Activated CD4-positive, alpha-beta T cell treated with anti-CD3 and anti-CD28 coated beads, Interleukin-2, Interleukin-4, amounts not matched to agents 100 ng/mL and 50 ng/mL, durations not matched to agents 16 hours and 8 hours (primary cell): Measurements from ENCODE around the gene CLDN9.

Experiments used
- DNase-seq: peaks from one replicate; pipeline ENCODE4 v3.0.0-alpha.2; 2020; ENCODE audit warnings: low spot score

Gene CLDN9

GRCh38 chr16:2996298-2996697 lies 16.4 kb upstream of the CLDN9 start:
- DNase-seq: no peak

- no peak for DNase-seq
Measured at GRCh38 chr16:2999929-3000328, 12.8 kb upstream of the CLDN9 start.

GRCh38 chr16:3000540-3000939 lies 12.2 kb upstream of the CLDN9 start:
- no peak for DNase-seq

DNA sequence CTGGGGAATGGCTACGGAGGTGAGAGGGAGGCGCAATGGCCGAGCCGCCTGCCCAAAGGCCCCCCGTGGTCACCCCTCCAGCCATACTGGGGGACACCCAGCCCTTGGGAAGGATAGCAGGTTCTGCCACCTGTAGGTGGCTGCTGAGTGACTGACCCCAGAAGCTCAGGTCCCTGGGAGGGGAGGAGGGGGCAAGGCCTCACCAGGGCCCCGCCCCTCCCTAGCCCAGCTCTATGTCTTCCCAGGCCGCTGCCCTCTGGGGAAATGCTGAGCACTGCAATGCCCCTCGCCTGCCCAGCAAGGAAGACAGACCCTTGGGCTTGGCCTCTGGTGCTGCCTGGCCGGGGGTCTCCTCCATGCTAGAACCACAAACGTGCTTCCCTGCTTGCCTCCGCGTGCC lies 11.4 kb upstream of the CLDN9 start:
- DNase-seq: no peak

DNA sequence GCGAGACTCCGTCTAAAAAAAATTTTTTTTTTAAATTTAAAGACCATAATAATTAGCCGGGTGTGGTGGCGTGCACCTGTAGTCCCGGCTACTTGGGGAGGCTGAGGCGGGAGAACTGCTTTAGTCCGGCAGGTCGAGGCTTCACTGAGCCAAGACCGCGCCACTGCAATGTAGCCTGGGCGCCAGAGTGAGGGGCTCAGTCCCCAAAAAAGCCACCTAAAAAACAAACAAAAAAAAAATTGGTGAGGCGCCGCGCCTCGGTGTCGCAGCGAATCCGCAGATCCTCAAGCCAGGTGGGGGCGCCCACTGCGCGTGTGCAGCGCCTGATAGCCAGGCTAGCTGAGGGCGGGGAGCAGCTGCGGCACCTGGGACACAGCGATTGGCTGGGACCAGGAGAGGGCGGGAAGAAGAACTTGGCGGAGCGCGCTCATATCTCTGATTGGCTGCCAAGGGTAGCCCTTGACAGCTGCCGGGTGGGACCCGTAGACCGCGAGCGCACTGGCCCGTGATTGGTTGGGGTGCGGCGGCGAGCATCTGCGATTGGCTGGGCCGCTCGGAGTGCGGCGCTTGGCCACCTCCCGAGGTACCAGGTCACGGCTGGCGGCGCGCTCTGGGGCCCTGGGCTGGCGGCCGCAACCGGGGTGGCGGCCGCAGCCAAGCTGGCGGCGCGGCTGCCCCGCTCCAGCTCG lies 9.0 kb upstream of the CLDN9 start:
- DNase-seq: peak; percentile 99

GRCh38 chr16:3004319-3004718 lies 8.4 kb upstream of the CLDN9 start:
- DNase-seq: no peak

DNA sequence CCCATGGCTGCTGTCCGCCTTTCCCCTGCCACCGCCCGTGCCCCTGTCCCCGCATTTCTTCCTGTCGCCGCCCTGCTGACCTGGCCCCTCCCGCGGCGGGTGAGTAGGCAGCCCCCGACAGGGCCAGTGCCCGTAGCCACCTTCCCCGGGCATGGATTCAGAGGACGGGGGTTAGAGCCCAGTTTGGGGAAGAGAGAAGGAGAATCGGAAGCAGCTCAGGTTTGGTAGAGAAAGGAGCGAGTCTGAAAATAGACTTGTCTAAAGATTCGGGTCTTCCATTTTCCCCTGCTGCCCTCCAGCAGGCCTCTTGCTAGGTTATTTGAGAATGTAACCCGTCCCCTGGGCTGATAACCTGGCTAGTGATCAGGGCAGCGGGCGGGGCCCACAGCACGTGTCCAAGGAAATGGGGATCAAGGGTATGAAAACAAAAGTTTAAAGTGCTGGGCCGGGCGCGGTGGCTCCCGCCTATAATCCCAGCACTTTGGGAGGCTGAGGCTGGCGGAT lies 7.9 kb upstream of the CLDN9 start:
- DNase-seq: no peak

GRCh38 chr16:3007059-3007956 lies 5.4 kb upstream of the CLDN9 start:
- DNase-seq: no peak

GRCh38 chr16:3007957-3008689 lies 4.6 kb upstream of the CLDN9 start:
- no peak for DNase-seq

GRCh38 chr16:3008690-3009037 lies 4.1 kb upstream of the CLDN9 start:
- DNase-seq: no peak

- DNase-seq: no peak
Measured at GRCh38 chr16:3009568-3010390, 2.9 kb upstream of the CLDN9 start.

DNA sequence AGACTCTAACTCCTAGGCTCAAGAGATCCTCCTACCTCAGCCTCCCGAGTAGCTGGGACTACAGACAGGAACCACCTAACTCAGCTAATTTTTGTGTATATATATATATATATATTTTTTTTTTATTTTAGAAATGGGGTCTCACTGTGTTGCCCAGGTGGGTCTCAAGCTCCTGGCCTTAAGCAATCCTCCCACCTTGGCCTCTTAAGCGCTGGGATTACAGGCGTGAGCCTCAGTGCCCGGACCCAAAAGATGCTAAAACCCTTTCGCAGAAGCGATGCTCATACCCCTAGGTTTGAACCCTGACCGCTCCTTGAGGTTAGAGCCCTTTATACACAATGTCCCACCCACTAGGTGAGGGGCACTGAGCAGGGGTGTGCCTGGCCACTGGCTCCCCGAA lies 2.2 kb upstream of the CLDN9 start:
- DNase-seq: no peak

GRCh38 chr16:3012246-3012645 lies 477 bp upstream of the CLDN9 start:
- no peak for DNase-seq

DNA sequence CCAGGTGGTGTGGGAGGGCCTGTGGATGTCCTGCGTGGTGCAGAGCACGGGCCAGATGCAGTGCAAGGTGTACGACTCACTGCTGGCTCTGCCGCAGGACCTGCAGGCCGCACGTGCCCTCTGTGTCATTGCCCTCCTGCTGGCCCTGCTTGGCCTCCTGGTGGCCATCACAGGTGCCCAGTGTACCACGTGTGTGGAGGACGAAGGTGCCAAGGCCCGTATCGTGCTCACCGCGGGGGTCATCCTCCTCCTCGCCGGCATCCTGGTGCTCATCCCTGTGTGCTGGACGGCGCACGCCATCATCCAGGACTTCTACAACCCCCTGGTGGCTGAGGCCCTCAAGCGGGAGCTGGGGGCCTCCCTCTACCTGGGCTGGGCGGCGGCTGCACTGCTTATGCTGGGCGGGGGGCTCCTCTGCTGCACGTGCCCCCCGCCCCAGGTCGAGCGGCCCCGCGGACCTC lies 798 bp downstream of the CLDN9 start:
- no peak for DNase-seq

DNA sequence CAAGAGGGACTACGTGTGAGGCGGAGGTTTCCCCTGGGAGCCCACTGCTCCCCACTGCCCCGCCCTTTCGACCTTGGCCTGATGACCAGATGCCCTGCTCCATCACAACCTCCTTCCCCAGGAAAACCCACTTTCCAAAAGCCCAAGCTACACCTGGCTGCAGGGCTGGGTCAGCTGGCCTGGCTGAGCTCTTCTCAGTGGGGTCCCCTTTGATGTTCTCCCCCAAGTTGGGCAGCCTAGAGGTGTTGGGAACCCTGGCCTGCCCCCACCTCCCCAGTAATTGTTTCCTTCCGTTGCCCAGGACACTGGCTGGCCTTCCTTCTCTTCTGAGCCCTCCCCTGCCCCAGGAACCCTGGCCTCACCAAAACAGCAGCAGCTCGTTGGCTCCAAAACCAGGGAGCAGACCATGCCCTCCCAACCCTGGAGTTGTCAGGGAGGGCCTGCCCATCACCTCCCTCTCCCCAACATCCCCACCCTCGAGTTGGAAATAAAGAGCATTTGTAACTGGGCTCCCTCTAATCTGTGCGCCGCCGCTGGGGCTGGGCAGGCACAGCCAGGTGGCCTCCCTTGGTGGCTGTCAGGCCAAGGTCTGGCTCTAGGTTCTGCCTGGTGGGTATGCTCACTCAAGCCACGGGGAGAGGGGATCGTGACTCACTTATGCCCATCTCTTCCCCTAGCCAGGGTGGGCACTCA lies 1.4 kb downstream of the CLDN9 start:
- no peak for DNase-seq

DNA sequence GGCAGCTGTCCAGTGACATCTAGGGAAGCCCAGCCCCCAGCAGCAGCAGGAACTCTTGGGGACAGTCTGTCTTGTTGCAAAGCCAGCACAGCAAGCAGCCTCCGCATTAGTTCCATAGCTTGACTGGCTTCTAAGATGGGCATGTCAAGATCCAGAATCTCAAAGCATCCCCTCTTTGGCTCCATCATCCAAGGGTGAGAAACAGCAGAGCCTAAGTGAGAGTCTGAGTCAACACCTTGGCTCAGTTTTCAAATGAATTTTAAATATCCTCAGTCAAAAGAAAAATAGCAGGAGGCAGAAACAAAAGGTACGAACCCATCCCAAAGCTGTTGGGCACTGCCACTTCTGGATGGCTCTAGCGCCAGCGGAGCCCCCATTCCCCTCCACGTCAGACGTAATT lies 2.2 kb downstream of the CLDN9 start:
- DNase-seq: no peak

DNA sequence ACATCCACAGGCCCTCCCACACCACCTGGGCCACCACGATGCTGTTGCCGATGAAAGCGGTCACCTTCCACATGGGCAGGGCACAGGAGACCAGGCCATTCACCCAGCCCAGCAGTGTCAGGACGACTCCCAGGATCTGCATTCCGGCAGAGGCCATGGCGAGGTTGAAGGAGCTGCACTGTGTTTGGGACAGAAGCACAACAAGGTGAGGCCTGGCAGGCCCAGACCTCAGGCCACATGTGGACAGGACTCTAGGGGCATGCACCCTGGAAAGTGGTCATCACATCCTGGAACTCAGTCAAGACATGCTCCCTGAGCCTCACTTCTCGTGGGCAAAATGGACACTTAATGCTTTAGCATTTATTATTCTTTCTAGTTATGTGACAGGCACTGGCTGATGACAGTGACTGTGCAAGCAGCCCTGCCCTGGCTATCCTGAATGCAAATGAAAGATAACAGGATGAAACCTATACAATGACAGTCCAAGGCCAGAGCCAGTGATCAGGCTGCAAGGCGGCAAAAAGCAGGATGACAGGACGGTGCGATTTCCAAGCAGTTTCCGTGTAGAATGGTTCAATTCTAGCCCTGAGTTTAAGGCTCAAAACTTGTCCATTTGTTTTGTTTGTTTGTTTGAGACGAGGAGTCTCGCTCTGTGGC lies 3.3 kb downstream of the CLDN9 start:
- no peak for DNase-seq

DNA sequence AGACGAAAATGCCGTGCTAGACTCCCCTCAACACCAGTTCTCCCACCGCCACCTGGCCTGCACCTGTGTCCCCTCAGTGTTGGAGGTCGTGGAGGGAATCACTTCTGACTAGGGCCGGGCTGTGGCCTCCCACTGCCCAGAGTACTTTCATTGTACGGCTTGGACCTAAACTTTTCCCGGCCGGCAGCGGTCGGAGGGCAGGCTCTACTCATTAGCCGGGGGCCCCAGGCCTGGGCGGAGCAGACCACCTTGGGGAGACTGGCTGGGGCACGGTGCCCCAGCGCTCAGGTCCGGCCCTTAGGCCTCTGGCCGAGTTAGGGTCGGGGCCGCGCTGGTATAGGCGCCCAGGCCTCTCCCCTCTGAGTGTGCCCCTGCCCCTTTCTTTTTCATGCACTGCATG lies 4.6 kb downstream of the CLDN9 start:
- DNase-seq: no peak

- no peak for DNase-seq
Measured at GRCh38 chr16:3017794-3018506, 5.2 kb downstream of the CLDN9 start, which contains the start of gene CLDN6. CLDN6 (minus strand) TSS chr16:3018183; CDS start chr16:3016021, 2,162 bp downstream.
